OCI-LY7 (cell line): ENCODE data around the gene LZTS3. TPM values are rescaled to one million over a fixed set of nuclear protein-coding genes. Genes with fewer than 3 reads are reported as not detected.

Source experiments
- BruUV-seq: library from RNA; stranded (reverse); fragments of 400-500 nt; replicated peaks from 2 replicates; lab custom pipeline; 2021; lab: Mats Ljungman, UMichigan
- CTCF ChIA-PET: fragments of 300-600 bp; sonication (Branson Sonifier 250); formaldehyde crosslinking; loops from one replicate; lab custom pipeline; 2022; ENCODE audit warnings: antibody characterized with exemption; ENCODE audit not compliant: unreplicated experiment; lab: Charles Lee
- POLR2A ChIA-PET: fragments of 300-600 bp; sonication (Branson Sonifier 250); formaldehyde crosslinking; loops from one replicate; lab custom pipeline; 2022; ENCODE audit warnings: antibody characterized with exemption; lab: Charles Lee
- DNase-seq: peaks from one replicate; pipeline ENCODE4 v3.0.0-alpha.2; 2015; ENCODE audit warnings: low spot score
- H2AFZ ChIP-seq: fragments of 200-600 bp; sonication (generic), shearing (Covaris generic); 2 replicates; pipeline ENCODE4 v1.6.1; 2014; ENCODE audit warnings: mild to moderate bottlenecking, antibody characterized with exemption, low read length, moderate library complexity
- H3K27ac ChIP-seq: fragments of 200-600 bp; sonication (generic); 2 replicates; pipeline ENCODE4 v1.5.1; 2014; ENCODE audit warnings: mixed run types, low read depth, mild to moderate bottlenecking, moderate library complexity, low read length, inconsistent platforms; ENCODE audit not compliant: poor library complexity, severe bottlenecking
- H3K36me3 ChIP-seq: fragments of 200-600 bp; sonication (generic); 2 replicates; pipeline ENCODE4 v1.6.1; 2014; ENCODE audit warnings: mild to moderate bottlenecking, antibody characterized with exemption, low read length, moderate library complexity, mixed read lengths; ENCODE audit not compliant: insufficient read depth
- H3K4me1 ChIP-seq: fragments of 200-600 bp; sonication (generic); 2 replicates; pipeline ENCODE4 v1.5.1; 2014; ENCODE audit warnings: mild to moderate bottlenecking, low read length; ENCODE audit not compliant: insufficient read depth, poor library complexity, severe bottlenecking
- H3K4me2 ChIP-seq: fragments of 200-600 bp; sonication (generic); 2 replicates; pipeline ENCODE4 v1.6.1; 2014; ENCODE audit warnings: mild to moderate bottlenecking, low read length
- H3K4me3 ChIP-seq: fragments of 200-600 bp; sonication (generic); 2 replicates; pipeline ENCODE4 v1.5.1; 2014; ENCODE audit warnings: mild to moderate bottlenecking, low read depth, low read length; ENCODE audit not compliant: poor library complexity, severe bottlenecking
- H3K79me2 ChIP-seq: fragments of 200-600 bp; sonication (generic); 2 replicates; pipeline ENCODE4 v1.6.1; 2016; ENCODE audit warnings: low read depth, mild to moderate bottlenecking, low read length, moderate library complexity, mixed read lengths; ENCODE audit not compliant: insufficient read depth
- H3K9me2 ChIP-seq: fragments of 200-600 bp; sonication (generic); 2 replicates; pipeline ENCODE4 v1.6.1; 2016; ENCODE audit warnings: mild to moderate bottlenecking, low read length, mixed read lengths; ENCODE audit not compliant: insufficient read depth
- H3K9me3 ChIP-seq: fragments of 200-600 bp; sonication (generic); 2 replicates; pipeline ENCODE4 v1.6.1; 2014; ENCODE audit warnings: mild to moderate bottlenecking, mixed run types, low read length, mixed read lengths
- H4K20me1 ChIP-seq: fragments of 200-600 bp; sonication (generic); 2 replicates; pipeline ENCODE4 v1.6.1; 2014; ENCODE audit warnings: mild to moderate bottlenecking, antibody characterized with exemption, low read length, moderate library complexity, mixed read lengths; ENCODE audit not compliant: insufficient read depth
- CTCF ChIP-seq: fragments of 200-600 bp; sonication (generic); conservative IDR thresholded peaks from 2 replicates; pipeline ENCODE4 v1.5.1; 2014; ENCODE audit warnings: mild to moderate bottlenecking, antibody characterized with exemption, low read length, moderate library complexity, mixed read lengths
- EZH2phosphoT487 ChIP-seq: fragments of 200-600 bp; sonication (generic); IDR thresholded peaks from 2 replicates; pipeline ENCODE4 v1.6.1; 2018; ENCODE audit warnings: low read depth, borderline replicate concordance, mild to moderate bottlenecking, mixed run types, antibody characterized with exemption, low read length, moderate library complexity, mixed read lengths
- intact Hi-C: fragments of 100-400 bp; cut with micrococcal nuclease; formaldehyde crosslinking; loops from one replicate; pipeline ENCODE4 v1.10.0; 2022; ENCODE audit not compliant: unreplicated experiment
- total RNA-seq, 2 experiments: library from RNA; depleted of rRNA in 1 of 2; stranded (reverse); fragments of >200 nt in 1 of 2; shearing (Covaris generic) in 1 of 2; gene quantifications; 2 replicates each; pipeline ENCODE4 v1.2.3, GENCODE V29; 2014 to 2022

LZTS3 gene
- total RNA-seq, 2 experiments from 2014 or later, result 4.7 to 5.0 TPM

- no peaks in the 10 kb centered on the region for H3K9me3 ChIP-seq
- peaks cover 26% of the 10 kb centered on the region for H3K79me2 ChIP-seq
- peak overlapping the region; percentile 56 for H3K27ac ChIP-seq
- ChIA-PET POLR2A (interaction anchor here (0.5 to 1.3 kb wide), 6 partner anchors 10 to 1616 kb away, joined by 3 to 6 read pairs (median 4); no protein-coding TSS in a partner anchor), CTCF (no interaction called here)
- H3K36me3 ChIP-seq, result peaks cover 10% of the 10 kb centered on the region
- H3K4me1 ChIP-seq, result peaks cover 12% of the 10 kb centered on the region
- no peaks in the 10 kb centered on the region for H3K9me2 ChIP-seq
- H3K4me2 ChIP-seq, result peak overlapping the region; percentile 94
- TF ChIP-seq CTCF (no peak), EZH2phosphoT487 (no peak)
- DNase-seq, result peak; percentile 19
- intact Hi-C loops, result loop anchor here (10.0 kb wide), 1 partner anchor 554 kb away; the partner anchor contains the start of gene NOP56
- TSS peak; percentile 87 for BruUV-seq
- no peaks in the 10 kb centered on the region for H4K20me1 ChIP-seq
- H3K4me3 ChIP-seq, result peak overlapping the region; percentile 85
- peak overlapping the region; percentile 84; the same call in 1 of the 2 replicates for H2AFZ ChIP-seq
These were observed 35.5 kb upstream of the LZTS3 start for GRCh38 chr20:3208786-3209256.

GRCh38 chr20:3204124-3204794 lies 30.9 kb upstream of the LZTS3 start, which contains the start of gene DDRGK1:
DDRGK1 (minus strand) TSS chr20:3204682; CDS start chr20:3204627, 55 bp downstream.
- ChIA-PET POLR2A (interaction anchor here (0.5 to 1.1 kb wide), 3 partner anchors 47 to 153 kb away, joined by 3 to 4 read pairs (median 3); no protein-coding TSS in a partner anchor), CTCF (no interaction called here)
- Histone ChIP-seq H3K36me3 (peaks cover 28% of the 10 kb centered on the region), H4K20me1 (no peaks in the 10 kb centered on the region), H3K27ac (peak within 1 kb of the TSS; percentile 73), H3K4me3 (peak within 1 kb of the TSS; percentile 92), H3K79me2 (peaks cover 18% of the 10 kb centered on the region; the same call in 1 of the 2 replicates), H3K9me3 (no peaks in the 10 kb centered on the region), H3K4me2 (peak within 1 kb of the TSS; percentile 96), H2AFZ (peak within 1 kb of the TSS; percentile 56; the same call in 1 of the 2 replicates), H3K4me1 (peaks cover 17% of the 10 kb centered on the region), H3K9me2 (no peaks in the 10 kb centered on the region)
- TF ChIP-seq CTCF, result no peak
- no peak for TF ChIP-seq EZH2phosphoT487
- peak; percentile 86 for DNase-seq
- intact Hi-C loops, result loop anchor here (5.0 to 10.0 kb wide), 2 partner anchors 47 to 549 kb away; partner anchors contain the start of genes FASTKD5, NOP56 and UBOX5
- no TSS peak for BruUV-seq
